Esophagus muscularis mucosa (tissue), 4 donors: ENCODE data around the gene DISP3. TPM values are rescaled to one million over a fixed set of nuclear protein-coding genes. Genes with fewer than 3 reads are reported as not detected.

ENCODE experiments used
- DNase-seq: peaks from one replicate; pipeline ENCODE4 v3.0.0-alpha.2; 2017; ENCODE audit errors: extremely low spot score
- H3K27ac ChIP-seq, 4 donors: fragments of 200-600 bp; sonication (generic); replicated peaks in 1 of 4; 1 replicate in 3 of 4; 2 replicates in 1 of 4; pipeline ENCODE4 v1.5.1; 2016 to 2019; ENCODE audit warnings: mild to moderate bottlenecking in 1 of 4
- H3K27me3 ChIP-seq, 4 donors: fragments of 200-600 bp; sonication (generic); one replicate each; pipeline versions ENCODE4 v1.5.1 to v1.6.0; 2016 to 2019
- H3K36me3 ChIP-seq, 4 donors: fragments of 200-600 bp; sonication (generic); one replicate each; pipeline ENCODE4 v1.5.1; 2016 to 2019
- H3K4me1 ChIP-seq, 4 donors: fragments of 200-600 bp; sonication (generic); one replicate each; pipeline ENCODE4 v1.5.1; 2016 to 2019
- H3K4me3 ChIP-seq, 4 donors: fragments of 200-600 bp; sonication (generic); 1 replicate in 2 of 4; 2 replicates in 2 of 4; pipeline ENCODE4 v1.5.1; 2016 to 2019; ENCODE audit warnings: mild to moderate bottlenecking in 4 of 4, moderate library complexity in 1 of 4
- H3K9me3 ChIP-seq, 4 donors: fragments of 200-600 bp; sonication (generic); 1 replicate in 3 of 4; 2 replicates in 1 of 4; pipeline ENCODE4 v1.5.1; 2016 to 2019
- CTCF ChIP-seq, 3 experiments: fragments of 200-600 bp in 2 of 3; fragments of 450-650 bp in 1 of 3; sonication (generic) in 2 of 3; IDR thresholded peaks; one replicate each; pipeline ENCODE4 v1.5.1; 2017 to 2019; ENCODE audit warnings: antibody characterized with exemption in 3 of 3, mild to moderate bottlenecking in 2 of 3, moderate library complexity in 1 of 3
- EP300 ChIP-seq: sonication (generic); formaldehyde crosslinking; IDR thresholded peaks from one replicate; pipeline ENCODE4 v1.6.1; 2017; ENCODE audit warnings: antibody characterized with exemption
- POLR2A ChIP-seq: fragments of 450-650 bp; IDR thresholded peaks from one replicate; pipeline ENCODE4 v1.6.1; 2017; ENCODE audit warnings: antibody characterized with exemption, moderate library complexity, mild to moderate bottlenecking, low read depth
- POLR2AphosphoS5 ChIP-seq, 2 donors: sonication (generic); formaldehyde crosslinking; IDR thresholded peaks; one replicate each; pipeline ENCODE4 v1.6.1; 2017; ENCODE audit warnings: antibody characterized with exemption in 2 of 2
- WGBS: methylation state at CpG from one replicate; pipeline ENCODE4 v1.1.5; 2018; 5-methylcytosine and 5-hydroxymethylcytosine counted together
- intact Hi-C: fragments of 100-400 bp; cut with DNase I; formaldehyde crosslinking; loops from one replicate; pipeline ENCODE4 v1.15.1; 2023
- total RNA-seq, 4 donors: library from RNA; depleted of rRNA; stranded (reverse); fragments of >200 nt; gene quantifications; one replicate each; pipeline versions ENCODE4 v1.1.0 to v1.2.1, GENCODE V29; 2016

The DISP3 gene
- total RNA-seq, 4 donors from 2014 or later: not detected

- DNase-seq: no peak
- Histone ChIP-seq H3K4me3 (no peak overlapping the region), H3K9me3 (no peaks in the 10 kb centered on the region), H3K4me1 (no peaks in the 10 kb centered on the region), H3K36me3 (no peaks in the 10 kb centered on the region), H3K27me3 (peaks cover 0 to 57% (median 0%) of the 10 kb centered on the region in 4 donors), H3K27ac (no peak overlapping the region)
- 71% methylated on average over 9 of the region's 10 CpGs for WGBS
- TF ChIP-seq CTCF (IDR thresholded peaks at IDR 0.05): no peak
- TF ChIP-seq POLR2A: no peak
- no peak for TF ChIP-seq POLR2AphosphoS5 (IDR thresholded peaks at IDR 0.05)
- no peak for TF ChIP-seq EP300
- intact Hi-C loops: no loop called here
Measured at GRCh38 chr1:11531943-11532342, 53.0 kb downstream of the DISP3 start.

GRCh38 chr1:11533790-11534787, 55.1 kb downstream of the DISP3 start:
- TF ChIP-seq EP300 (no peak), POLR2A (no peak), CTCF (IDR thresholded peaks at IDR 0.05) (no peak), POLR2AphosphoS5 (IDR thresholded peaks at IDR 0.05) (no peak)
- peaks cover 0 to 61% (median 0%) of the 10 kb centered on the region in 4 donors for H3K27me3 ChIP-seq

GRCh38 chr1:11534846-11535245, 55.9 kb downstream of the DISP3 start:
- H3K27me3 ChIP-seq: peaks cover 0 to 61% (median 0%) of the 10 kb centered on the region in 4 donors
- H3K36me3 ChIP-seq: no peaks in the 10 kb centered on the region
- WGBS: 83% methylated on average over 11 of the region's 17 CpGs
- no peak overlapping the region for H3K4me3 ChIP-seq
- no peak for DNase-seq
- no peak for TF ChIP-seq EP300
- no peak for TF ChIP-seq POLR2AphosphoS5 (IDR thresholded peaks at IDR 0.05)
- TF ChIP-seq CTCF (IDR thresholded peaks at IDR 0.05): no peak
- no peak for TF ChIP-seq POLR2A
- intact Hi-C loops: no loop called here
- no peaks in the 10 kb centered on the region for H3K9me3 ChIP-seq
- no peaks in the 10 kb centered on the region for H3K4me1 ChIP-seq
- H3K27ac ChIP-seq: no peak overlapping the region

More at GRCh38 chr1:11533790-11534787, 55.1 kb downstream of the DISP3 start:
- no peaks in the 10 kb centered on the region for H3K36me3 ChIP-seq
- H3K27ac ChIP-seq: no peak overlapping the region
- intact Hi-C loops: no loop called here
- 93% methylated on average over 7 of the region's 21 CpGs for WGBS
- no peak overlapping the region for H3K4me3 ChIP-seq
- no peaks in the 10 kb centered on the region for H3K9me3 ChIP-seq
- DNase-seq: no peak
- H3K4me1 ChIP-seq: no peaks in the 10 kb centered on the region

GRCh38 chr1:11535316-11535715, 56.4 kb downstream of the DISP3 start:
- H3K36me3 ChIP-seq: no peaks in the 10 kb centered on the region
- H3K27ac ChIP-seq: no peak overlapping the region
- no peak for DNase-seq
- 88% methylated on average over 12 of the region's 12 CpGs for WGBS
- TF ChIP-seq EP300 (no peak), POLR2AphosphoS5 (IDR thresholded peaks at IDR 0.05) (no peak), POLR2A (no peak), CTCF (IDR thresholded peaks at IDR 0.05) (no peak)
- no peaks in the 10 kb centered on the region for H3K9me3 ChIP-seq
- H3K4me1 ChIP-seq: no peaks in the 10 kb centered on the region
- intact Hi-C loops: no loop called here
- H3K27me3 ChIP-seq: peaks cover 0 to 59% (median 0%) of the 10 kb centered on the region in 4 donors
- H3K4me3 ChIP-seq: no peak overlapping the region
